NCI-H345 treated with DMSO at 0.1 percent for 48 hours (cell line): ENCODE results near the gene RAD23B.
"Not testable (repeated sequence)": the region's sequence is repeated elsewhere in the genome, so short reads cannot be mapped to it uniquely, and the experiment has no call there.

Experiments used
- DNase-seq: peaks from one replicate; lab custom pipeline; 2025; ENCODE audit not compliant: unreplicated experiment; lab: John Stamatoyannopoulos, UW

The RAD23B gene

GRCh38 chr9:107282759-107283622, at the start of gene RAD23B:
TSS of gene RAD23B (plus strand) at chr9:107283279. CDS start at chr9:107283630, 351 bp downstream.
- DNase-seq, result peak; percentile 93

DNA sequence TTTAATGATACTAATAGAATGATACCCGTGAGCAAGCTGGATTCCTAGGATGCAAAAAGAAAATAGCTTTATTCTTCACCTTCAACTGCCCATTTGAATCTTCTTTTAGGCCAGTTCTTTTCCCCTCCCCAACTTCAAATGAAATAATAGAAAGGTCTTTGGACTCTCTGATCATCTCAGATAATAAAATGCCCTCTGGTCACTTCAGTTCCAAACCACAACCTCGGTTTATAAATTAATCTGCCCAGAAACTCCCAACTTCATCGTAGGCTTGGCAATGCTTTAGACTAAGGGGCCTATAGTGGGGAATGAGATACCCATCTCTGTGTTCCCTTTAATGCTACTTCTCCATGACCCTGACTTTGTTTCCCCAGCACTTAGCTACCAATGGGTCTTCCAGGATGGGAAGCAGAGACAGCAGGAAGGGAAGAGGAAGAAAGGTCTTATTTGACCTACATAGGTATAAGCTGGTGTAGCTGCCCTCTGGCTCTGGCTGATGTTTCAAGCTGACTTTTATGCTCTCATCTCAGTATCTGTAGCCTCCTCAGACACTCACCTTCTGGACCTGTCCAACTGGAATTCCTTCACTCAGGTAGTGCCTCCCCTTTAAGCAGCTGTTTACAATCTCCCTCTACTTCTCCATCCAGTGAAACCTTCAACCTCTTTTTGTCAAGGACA, 47.2 kb upstream of the RAD23B start:
- no peak for DNase-seq

DNA sequence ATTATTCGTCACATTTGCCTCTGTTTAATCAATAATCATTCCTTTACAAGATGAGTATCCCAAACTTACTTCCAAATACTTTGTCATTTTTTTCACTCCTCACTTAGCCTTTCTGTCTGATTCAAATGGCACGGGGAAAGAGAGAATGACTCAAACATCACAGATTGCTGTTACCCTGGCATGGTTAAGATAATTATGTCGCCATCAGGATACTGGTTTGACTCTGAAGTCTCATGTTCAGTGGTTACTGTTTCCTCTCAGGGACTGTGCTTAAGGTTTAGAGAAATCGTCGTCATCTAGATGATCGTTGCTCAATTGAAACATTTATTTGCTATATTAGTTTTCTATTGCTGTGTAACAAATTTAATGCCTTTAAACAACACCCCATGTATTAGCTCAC, 45.2 kb upstream of the RAD23B start:
- no peak for DNase-seq

GRCh38 chr9:107239474-107239873, 43.6 kb upstream of the RAD23B start:
- no peak for DNase-seq

- no peak for DNase-seq
These were observed 42.8 kb upstream of the RAD23B start for GRCh38 chr9:107240260-107240659.

- no peak for DNase-seq
These were observed 40.7 kb upstream of the RAD23B start for GRCh38 chr9:107242073-107243030.

DNA sequence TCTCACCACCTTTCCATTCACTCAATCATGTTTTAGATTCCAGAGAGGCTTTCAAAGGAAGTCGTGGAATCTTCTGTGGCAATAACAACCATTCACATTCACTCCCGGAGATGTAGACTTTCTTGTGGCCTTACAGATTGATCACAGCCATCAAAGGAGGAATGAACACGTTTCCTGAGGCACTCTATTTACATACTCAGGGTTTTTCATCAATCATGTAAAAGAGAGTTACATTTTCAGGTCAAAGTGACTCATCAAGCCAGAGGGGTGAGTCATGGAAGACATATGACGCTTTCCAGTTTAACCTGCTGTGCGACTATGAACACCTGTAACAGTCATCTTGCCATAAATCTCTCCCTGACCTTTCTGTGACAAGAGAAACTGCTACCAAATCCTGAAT, 39.3 kb upstream of the RAD23B start:
- no peak for DNase-seq

DNA sequence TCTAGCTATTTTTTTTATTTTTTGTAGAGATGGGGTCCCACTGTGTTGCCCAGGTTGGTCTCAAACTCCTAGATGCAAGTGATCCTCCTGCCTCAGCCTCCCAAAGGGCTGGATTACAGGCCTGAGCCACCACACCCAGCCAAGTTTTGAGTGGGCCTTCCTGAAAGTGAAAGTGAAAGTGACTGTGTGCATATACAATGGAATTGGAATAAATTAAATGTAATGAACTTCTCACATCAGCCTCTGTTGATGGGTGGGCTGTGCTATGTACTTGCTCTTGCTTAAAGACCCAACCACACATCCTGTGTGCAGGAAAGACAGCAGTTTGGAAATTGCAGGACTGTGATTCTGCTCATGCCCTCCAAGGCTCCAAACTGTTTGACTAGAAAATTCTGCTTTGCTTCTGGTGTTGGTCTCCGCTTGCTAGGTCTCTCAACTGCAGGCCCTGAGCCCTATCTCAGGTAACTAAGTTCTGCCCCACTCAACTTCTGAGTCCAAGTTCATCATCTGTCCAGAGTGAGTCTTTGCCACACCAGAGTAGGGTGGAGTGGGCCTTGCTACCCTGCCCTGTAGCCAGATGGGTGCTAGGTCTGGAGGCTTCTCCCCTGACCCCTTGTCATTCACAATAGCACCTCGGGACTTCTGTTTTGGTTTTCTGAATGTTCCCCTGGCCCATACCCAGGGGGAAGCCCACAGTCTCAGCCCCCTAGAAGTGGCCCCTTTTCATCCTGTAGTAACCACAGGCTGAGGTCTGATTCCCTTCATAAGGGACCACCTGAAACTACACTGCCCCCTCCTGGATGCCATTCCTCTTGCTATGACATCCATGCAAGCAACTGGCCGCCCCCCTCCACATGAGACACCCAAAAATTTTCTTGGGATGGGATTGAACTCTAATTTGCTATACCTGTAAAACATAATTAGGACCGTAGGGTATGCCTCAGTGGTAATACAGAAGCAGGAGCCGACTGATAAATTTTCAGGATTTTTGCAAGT, 36.5 kb upstream of the RAD23B start:
- DNase-seq, result no peak

- DNase-seq, result no peak
These were observed 34.4 kb upstream of the RAD23B start for GRCh38 chr9:107248714-107249113.

GRCh38 chr9:107249131-107249533, 33.9 kb upstream of the RAD23B start:
- DNase-seq, result no peak

DNA sequence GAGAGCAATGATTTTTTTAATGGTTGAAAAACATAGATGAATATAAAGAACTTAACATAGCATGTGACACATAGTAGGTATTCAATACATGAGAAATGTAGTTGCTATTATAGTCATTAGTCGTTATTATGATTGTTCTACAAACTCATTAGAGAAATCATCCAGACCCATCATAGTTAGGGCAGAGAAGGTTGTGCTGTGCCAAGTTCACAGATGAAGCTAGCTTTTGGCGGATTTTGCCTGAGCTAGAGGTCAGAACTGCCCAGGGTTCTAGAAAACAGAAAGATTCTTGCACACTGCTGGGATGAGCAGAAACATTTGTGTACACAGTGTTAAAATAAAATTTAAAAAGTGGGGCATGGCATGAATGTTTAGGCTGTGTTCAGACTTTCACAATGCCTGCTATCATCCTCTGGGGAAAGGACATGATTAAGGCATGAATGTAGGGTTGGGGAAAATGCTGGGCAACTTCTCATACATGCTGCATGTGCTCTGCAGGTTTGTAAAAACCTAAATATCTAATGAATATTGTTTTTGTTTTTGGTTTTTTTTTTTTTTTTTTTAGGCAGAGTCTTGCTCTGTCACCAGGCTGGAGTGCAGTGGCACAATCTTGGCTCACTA, 33.3 kb upstream of the RAD23B start:
- no peak for DNase-seq

GRCh38 chr9:107251756-107252322, 31.2 kb upstream of the RAD23B start:
- peak; percentile 60 for DNase-seq

DNA sequence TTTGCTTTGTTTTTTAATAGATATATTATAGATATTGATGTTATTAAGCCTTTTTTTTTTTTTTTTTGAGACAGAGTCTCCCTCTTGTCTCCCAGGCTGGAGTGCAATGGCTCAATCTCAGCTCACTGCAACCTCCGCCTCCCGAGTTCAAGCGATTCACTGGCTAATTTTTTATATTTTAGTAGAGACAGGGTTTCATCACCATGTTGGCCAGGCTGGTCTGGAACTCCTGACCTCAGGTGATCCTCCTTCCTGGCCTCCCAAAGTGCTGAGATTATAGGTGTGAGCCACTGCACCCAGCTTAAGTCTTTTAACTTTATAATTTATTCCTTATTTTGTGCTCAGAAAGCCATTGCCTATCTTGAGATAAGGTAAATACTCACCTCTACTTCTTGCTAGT, 24.2 kb upstream of the RAD23B start:
- no peak for DNase-seq

DNA sequence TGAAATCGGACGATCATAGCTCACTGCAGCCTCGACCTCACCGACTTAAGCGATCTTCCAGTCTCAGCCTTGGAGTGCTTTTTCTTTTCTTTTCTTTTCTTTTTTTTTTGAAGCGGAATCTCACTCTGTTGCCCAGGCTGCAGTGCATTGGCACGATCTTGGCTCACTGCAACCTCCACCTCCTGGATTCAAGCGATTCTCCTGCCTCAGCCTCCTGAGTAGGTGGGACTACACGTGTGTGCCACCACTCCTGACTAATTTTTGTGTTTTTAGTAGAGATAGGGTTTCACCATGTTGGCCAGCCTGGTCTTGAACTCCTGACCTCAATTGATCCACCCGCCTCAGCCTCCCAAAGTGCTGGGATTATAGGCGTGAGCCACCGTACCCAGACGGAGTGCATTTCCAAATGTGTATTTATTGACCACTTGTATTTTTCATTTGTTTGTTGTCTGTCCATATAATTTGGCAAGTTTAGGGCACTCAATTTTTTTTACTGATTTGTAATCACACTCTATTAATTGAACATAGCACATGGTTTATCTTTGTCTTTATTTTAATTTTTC, 23.2 kb upstream of the RAD23B start:
- not testable (repeated sequence) for DNase-seq

GRCh38 chr9:107260437-107261081, 22.5 kb upstream of the RAD23B start:
- peak; percentile 59 for DNase-seq

DNA sequence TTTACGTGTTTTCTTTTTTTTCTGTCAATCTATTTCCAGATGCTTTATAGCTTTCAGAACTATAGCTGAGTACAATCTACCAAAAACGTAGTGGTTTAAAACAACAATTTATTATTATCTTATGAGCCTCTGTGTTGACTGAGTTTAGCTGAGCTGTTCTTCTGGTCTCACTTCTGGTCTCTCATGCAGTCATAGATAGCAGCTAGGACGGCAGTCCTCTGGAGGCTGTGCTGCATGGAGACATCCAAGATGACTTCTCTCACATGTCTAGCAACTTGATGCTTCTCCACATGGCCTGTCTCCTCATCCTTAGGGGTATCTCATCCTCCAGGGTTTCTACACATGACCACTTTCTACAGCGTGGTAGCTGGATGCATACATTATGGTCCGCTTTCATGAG, 22.0 kb upstream of the RAD23B start:
- DNase-seq, result no peak

- no peak for DNase-seq
These were observed 19.8 kb upstream of the RAD23B start for GRCh38 chr9:107263289-107263688.

DNA sequence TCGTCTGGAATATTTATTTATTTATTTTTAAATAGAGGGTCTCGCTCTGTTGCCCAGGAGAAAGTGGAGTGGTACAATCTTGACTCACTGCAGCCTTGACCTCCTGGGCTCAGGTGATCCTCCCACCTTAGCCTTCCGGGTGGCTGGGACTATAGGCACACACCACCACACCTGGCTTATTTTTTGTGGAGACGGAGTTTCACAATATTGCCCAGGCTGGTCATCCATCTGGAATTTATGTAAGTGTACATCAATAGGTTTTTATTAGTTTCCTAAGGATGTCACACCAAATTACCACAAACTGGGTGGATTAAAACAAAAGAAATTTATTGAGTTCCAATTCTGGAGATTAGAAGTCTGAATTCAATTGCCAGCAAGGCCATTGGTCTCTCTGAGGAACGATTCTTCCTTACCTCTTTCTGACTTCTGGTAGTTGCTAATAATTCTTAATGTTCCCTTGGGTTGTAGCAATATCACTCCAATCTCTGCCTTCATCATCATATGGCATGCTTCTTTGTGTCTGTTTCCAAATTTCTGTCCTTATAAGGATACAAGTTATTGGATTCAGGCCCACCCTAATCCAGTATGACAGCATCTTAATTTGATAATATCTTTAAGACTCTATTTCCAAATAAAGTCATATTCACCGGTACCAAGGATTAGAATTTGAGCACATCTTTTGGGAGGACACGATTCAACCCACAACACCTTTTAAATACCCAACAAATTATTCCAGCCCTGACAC, 16.3 kb upstream of the RAD23B start:
- no peak for DNase-seq
